Coronary artery (tissue), 2 donors: ENCODE measurements around the gene TTC14.
"Not testable (repeated sequence)": the region's sequence is repeated elsewhere in the genome, so short reads cannot be mapped to it uniquely, and the experiment has no call there.

ENCODE experiments used
- DNase-seq: peaks from one replicate; pipeline ENCODE4 v3.0.0-alpha.2; 2017; ENCODE audit warnings: low spot score
- H3K27ac ChIP-seq, 2 donors: fragments of 200-600 bp; sonication (generic); one replicate each; pipeline ENCODE4 v1.5.1; 2016 to 2019
- H3K4me3 ChIP-seq: fragments of 200-600 bp; sonication (generic); 2 replicates; pipeline ENCODE4 v1.5.1; 2016; ENCODE audit warnings: mild to moderate bottlenecking, moderate library complexity
- TF ChIP-seq, protein P1 (sequence below): fragments of 200-600 bp; sonication (generic); IDR thresholded peaks from one replicate; pipeline ENCODE4 v1.5.1; 2019; ENCODE audit warnings: antibody characterized with exemption

The TTC14 gene

DNA sequence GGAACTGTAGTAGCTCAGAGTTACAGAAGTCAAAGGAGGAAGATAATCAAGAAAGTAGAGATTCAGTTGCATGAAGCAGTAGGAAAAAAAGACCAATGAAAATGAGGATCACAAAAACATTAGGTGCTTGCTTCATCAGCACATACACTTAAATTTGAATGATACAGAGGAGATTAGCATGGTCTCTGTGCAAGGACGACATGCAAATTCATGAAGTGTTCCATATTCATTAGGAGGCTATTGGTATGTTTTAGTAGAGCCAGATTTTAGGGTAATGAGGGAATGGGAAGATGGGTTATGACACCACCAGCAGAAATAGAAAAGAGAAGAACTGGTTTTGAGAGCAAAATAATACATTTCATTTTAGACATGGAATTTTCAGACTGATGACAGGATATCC, 21.0 kb upstream of the TTC14 start:
- no peak for DNase-seq
- Histone ChIP-seq H3K4me3 (no peak overlapping the region), H3K27ac (no peak overlapping the region)
- TF ChIP-seq, protein P1, sequence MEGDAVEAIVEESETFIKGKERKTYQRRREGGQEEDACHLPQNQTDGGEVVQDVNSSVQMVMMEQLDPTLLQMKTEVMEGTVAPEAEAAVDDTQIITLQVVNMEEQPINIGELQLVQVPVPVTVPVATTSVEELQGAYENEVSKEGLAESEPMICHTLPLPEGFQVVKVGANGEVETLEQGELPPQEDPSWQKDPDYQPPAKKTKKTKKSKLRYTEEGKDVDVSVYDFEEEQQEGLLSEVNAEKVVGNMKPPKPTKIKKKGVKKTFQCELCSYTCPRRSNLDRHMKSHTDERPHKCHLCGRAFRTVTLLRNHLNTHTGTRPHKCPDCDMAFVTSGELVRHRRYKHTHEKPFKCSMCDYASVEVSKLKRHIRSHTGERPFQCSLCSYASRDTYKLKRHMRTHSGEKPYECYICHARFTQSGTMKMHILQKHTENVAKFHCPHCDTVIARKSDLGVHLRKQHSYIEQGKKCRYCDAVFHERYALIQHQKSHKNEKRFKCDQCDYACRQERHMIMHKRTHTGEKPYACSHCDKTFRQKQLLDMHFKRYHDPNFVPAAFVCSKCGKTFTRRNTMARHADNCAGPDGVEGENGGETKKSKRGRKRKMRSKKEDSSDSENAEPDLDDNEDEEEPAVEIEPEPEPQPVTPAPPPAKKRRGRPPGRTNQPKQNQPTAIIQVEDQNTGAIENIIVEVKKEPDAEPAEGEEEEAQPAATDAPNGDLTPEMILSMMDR = no peak

DNA sequence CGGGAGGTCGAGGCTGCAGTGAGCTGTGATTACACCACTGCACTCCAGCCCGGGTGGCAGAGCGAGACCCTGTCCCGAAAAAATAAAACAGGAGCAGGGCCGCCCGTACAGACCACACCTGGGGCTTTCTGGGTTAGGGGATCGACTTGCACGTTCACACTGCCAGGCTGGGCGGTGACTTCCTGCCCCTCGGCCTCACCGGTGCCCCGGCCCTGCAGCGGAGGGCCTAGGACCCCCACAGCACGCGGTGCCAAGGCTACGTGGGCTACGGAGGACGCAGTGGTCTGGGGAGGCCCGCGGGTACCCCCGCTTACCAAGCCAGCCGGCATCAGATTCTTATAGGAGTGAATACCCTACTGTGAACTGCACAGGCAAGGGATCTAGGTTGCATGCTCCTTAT, 11.6 kb upstream of the TTC14 start:
- no peak for DNase-seq
- TF ChIP-seq, protein P1 = no peak

DNA sequence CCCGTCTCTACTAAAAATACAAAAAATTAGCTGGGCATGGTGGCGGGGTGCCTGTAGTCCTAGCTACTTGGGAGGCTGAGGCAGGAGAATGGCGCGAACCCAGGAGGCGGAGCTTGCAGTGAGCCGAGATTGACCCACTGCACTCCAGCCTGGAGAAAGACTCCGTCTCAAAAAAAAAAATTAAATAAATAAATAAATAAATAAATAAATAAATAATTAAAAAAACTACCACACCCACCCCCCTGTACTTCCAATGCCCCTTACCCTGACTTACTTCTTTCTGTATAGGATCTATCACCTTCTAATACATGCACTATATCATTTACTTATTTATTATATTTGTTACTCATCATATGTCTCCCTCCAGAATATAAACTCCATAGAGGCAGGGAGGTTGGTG, 8.3 kb upstream of the TTC14 start:
- not testable (repeated sequence) for H3K27ac ChIP-seq, DNase-seq, H3K4me3 ChIP-seq

More for the DNA sequence above, 11.6 kb upstream of the TTC14 start:
- Histone ChIP-seq H3K27ac (no peak overlapping the region), H3K4me3 (no peak overlapping the region)

DNA sequence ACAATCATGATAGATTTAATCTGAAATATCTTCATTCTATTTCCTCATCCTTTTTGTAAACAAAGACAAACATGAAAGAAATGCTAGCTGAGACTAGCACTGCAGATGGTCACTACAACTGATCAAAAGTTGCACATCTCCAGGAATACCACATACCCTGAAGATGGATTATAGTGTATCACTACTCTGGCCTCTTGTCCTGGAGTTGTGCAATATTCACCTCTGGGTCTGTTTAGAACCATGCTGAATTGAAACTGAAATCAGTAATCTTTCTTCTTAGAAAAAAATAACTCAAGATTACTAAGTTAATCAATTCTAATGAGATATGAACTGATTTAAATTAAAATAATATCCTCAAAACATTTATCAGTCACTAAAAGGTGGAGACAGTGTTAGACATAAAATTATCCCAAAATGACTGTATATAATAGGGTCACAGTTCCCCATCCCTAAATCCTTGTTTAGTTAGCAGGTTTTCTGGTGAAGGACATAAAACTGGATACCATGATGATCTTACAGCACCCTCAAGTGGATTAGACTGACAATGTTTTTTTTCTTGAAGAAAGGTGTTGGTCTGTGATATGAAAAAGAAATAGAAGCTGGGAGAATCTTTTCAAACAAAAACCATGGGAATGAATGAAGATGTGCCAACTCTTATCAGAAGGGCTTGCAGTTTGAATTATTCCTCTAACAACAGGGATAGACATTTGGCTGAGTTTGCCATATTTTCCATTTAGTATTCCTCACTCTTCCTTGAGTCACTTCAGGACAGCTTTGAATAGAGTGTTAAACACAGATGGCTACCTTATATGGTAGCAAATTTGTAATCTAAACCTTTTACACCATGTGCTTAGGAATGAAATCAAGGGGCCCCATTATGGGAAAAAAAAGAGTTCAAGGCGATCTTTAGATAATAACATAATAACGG, 7.1 kb upstream of the TTC14 start:
- Histone ChIP-seq H3K4me3 (no peak overlapping the region), H3K27ac (no peak overlapping the region)
- DNase-seq = no peak
- TF ChIP-seq, protein P1 = no peak

DNA sequence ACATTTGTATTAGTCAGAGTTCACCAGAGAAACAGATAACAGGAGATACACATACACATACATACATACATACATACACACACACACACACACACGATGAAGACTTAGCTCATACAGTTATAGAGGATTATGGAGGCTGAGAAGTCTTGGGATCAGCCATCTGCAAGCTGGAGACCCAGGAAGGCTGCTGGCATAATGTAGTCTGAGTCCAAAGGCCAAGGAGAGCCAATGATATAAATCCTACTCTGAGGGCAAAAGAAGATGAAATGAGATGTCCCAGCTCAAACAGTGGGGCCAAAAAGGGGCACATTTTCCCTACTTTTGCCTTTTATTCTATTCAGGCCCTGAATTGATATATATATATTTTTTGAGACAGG, 6.4 kb upstream of the TTC14 start:
- no peak overlapping the region for H3K27ac ChIP-seq
- DNase-seq = no peak
- no peak overlapping the region for H3K4me3 ChIP-seq
- TF ChIP-seq, protein P1 = no peak

DNA sequence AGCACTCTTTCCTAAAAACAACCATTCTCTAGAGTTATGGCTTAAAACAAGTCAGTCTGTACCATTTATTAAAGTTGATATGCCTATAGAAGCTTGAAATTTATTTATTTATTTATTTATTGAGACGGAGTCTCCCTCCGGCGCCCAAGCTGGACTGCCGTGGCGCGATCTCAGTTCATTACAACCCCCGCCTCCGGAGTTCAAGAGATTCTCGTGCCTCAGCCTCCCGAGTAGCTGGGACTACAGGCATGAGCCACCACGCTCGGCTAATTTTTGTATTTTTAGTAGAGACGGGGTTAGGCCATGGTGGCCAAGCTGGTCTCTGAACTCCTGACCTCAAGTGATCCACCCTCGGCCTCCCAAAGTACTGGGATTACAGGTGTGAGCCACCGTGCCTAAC, 1.5 kb upstream of the TTC14 start:
- no peak overlapping the region for H3K4me3 ChIP-seq
- TF ChIP-seq, protein P1 = no peak
- DNase-seq = no peak
- no peak overlapping the region for H3K27ac ChIP-seq

DNA sequence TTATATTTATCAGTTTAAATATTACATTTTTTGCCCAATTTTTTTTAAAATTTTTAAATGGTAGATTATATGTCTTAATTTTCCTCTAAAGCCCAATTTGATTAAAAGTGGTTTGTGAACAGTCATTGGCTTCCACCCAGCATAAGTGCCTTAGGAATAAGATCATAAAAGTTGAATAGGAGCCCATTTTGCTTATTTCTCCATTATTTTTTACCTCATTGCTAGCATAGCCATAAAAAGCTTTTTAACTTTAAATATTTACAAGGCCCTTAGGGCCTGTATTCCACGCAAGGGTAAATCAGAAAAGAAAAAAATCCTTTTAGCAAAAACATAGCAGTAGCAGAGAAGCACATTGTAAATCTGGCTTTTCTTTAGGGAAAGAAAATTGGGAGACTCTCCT, 9.0 kb downstream of the TTC14 start:
- TF ChIP-seq, protein P1 = no peak
- DNase-seq = no peak
- Histone ChIP-seq H3K4me3 (no peak overlapping the region), H3K27ac (no peak overlapping the region)
